LoVo (cell line): ENCODE data around the gene OR2T6.
"Not testable (repeated sequence)": the region's sequence is repeated elsewhere in the genome, so short reads cannot be mapped to it uniquely, and the experiment has no call there.

Experiments
- DNase-seq: peaks from one replicate; pipeline ENCODE4 v3.0.0-alpha.2; 2016; ENCODE audit warnings: low spot score

The OR2T6 gene

GRCh38 chr1:248433811-248434415, 58.4 kb downstream of the OR2T6 start:
- DNase-seq, result not testable (repeated sequence)

GRCh38 chr1:248434913-248435312, 59.4 kb downstream of the OR2T6 start:
- DNase-seq, result not testable (repeated sequence)

- DNase-seq, result not testable (repeated sequence)
Measured at GRCh38 chr1:248436303-248436702, 60.8 kb downstream of the OR2T6 start.

- not testable (repeated sequence) for DNase-seq
Measured at GRCh38 chr1:248438668-248439067, 63.1 kb downstream of the OR2T6 start.

GRCh38 chr1:248439283-248439682, 63.7 kb downstream of the OR2T6 start:
- DNase-seq, result not testable (repeated sequence)
